Neural cell (in vitro differentiated cells): ENCODE data around the gene FAM168A. TPM values are rescaled to one million over a fixed set of nuclear protein-coding genes. Genes with fewer than 3 reads are reported as not detected.

ENCODE experiments used
- H2AFZ ChIP-seq: fragments of 200-600, 300-800 bp; sonication (generic), shearing (Covaris generic); 2 replicates; pipeline ENCODE4 v1.6.0; 2014; ENCODE audit warnings: low read depth, mild to moderate bottlenecking, antibody characterized with exemption, low read length, moderate library complexity
- H3F3A ChIP-seq: fragments of 200-600 bp; shearing (Covaris generic); 2 replicates; pipeline ENCODE4 v1.6.1; 2016; ENCODE audit warnings: mild to moderate bottlenecking, moderate library complexity, mixed read lengths, antibody characterized with exemption, low read length; ENCODE audit not compliant: insufficient read depth, poor library complexity, severe bottlenecking
- H3K27ac ChIP-seq: fragments of 200-600, 300-800 bp; sonication (generic), shearing (Covaris generic); 2 replicates; pipeline ENCODE4 v1.5.1; 2014; ENCODE audit warnings: mild to moderate bottlenecking, low read length, moderate library complexity
- H3K27me3 ChIP-seq: fragments of 300-800, 200-600 bp; sonication (generic), shearing (Covaris generic); 2 replicates; pipeline ENCODE4 v1.6.0; 2014; ENCODE audit warnings: mild to moderate bottlenecking, low read depth, low read length, moderate library complexity; ENCODE audit not compliant: insufficient read depth
- H3K36me3 ChIP-seq: fragments of 300-800, 200-600 bp; sonication (generic), shearing (Covaris generic); 2 replicates; pipeline ENCODE4 v1.5.1; 2014; ENCODE audit warnings: mild to moderate bottlenecking, antibody characterized with exemption, low read length, moderate library complexity; ENCODE audit not compliant: insufficient read depth
- H3K4me2 ChIP-seq: fragments of 300-800, 200-600 bp; sonication (generic), shearing (Covaris generic); 2 replicates; pipeline ENCODE4 v1.6.0; 2014; ENCODE audit warnings: mild to moderate bottlenecking, low read length
- H3K4me3 ChIP-seq: fragments of 300-800, 200-600 bp; sonication (generic), shearing (Covaris generic); 2 replicates; pipeline ENCODE4 v1.5.1; 2014; ENCODE audit warnings: mild to moderate bottlenecking, low read length, moderate library complexity
- H3K79me2 ChIP-seq: fragments of 200-600 bp; shearing (Covaris generic); replicated peaks from 2 replicates; pipeline ENCODE4 v1.6.0; 2014; ENCODE audit warnings: mild to moderate bottlenecking, low read length, moderate library complexity; ENCODE audit not compliant: insufficient read depth
- H3K9ac ChIP-seq: fragments of 300-800, 200-600 bp; sonication (generic), shearing (Covaris generic); 2 replicates; pipeline ENCODE4 v1.6.1; 2016; ENCODE audit warnings: mild to moderate bottlenecking, low read length, mixed read lengths
- H3K9me2 ChIP-seq: fragments of 200-600 bp; shearing (Covaris generic); 2 replicates; pipeline ENCODE4 v1.6.1; 2016; ENCODE audit warnings: mild to moderate bottlenecking, low read length, mixed read lengths; ENCODE audit not compliant: insufficient read depth
- H3K9me3 ChIP-seq: fragments of 200-600, 300-800 bp; sonication (generic), shearing (Covaris generic); 2 replicates; pipeline ENCODE4 v1.6.1; 2016; ENCODE audit warnings: mild to moderate bottlenecking, mixed run types, low read length, moderate library complexity, mixed read lengths
- H4K20me1 ChIP-seq: fragments of 200-600 bp; shearing (Covaris generic); 2 replicates; pipeline ENCODE4 v1.6.1; 2016; ENCODE audit warnings: mild to moderate bottlenecking, mixed run types; ENCODE audit not compliant: insufficient read depth
- EP300 ChIP-seq: fragments of 450-650 bp; conservative IDR thresholded peaks from 2 replicates; pipeline ENCODE4 v1.6.1; 2014; ENCODE audit warnings: antibody characterized with exemption, mild to moderate bottlenecking, moderate library complexity; ENCODE audit not compliant: poor library complexity, severe bottlenecking
- EZH2 ChIP-seq: fragments of 200-600, 300-800 bp; shearing (Covaris generic), sonication (generic); IDR thresholded peaks from 2 replicates; pipeline ENCODE4 v1.6.1; 2014; ENCODE audit warnings: antibody characterized with exemption, low read length, borderline replicate concordance, mild to moderate bottlenecking; ENCODE audit not compliant: insufficient read depth, poor library complexity, severe bottlenecking
- MXI1 ChIP-seq: fragments of 450-650 bp; conservative IDR thresholded peaks from 2 replicates; pipeline ENCODE4 v1.6.1; 2014; ENCODE audit warnings: antibody characterized with exemption, mild to moderate bottlenecking; ENCODE audit not compliant: poor library complexity, severe bottlenecking
- POLR2AphosphoS5 ChIP-seq: IDR thresholded peaks from 2 replicates; pipeline ENCODE4 v1.6.1; 2012
- RAD21 ChIP-seq: fragments of 450-650 bp; conservative IDR thresholded peaks from 2 replicates; pipeline ENCODE4 v1.6.1; 2014; ENCODE audit warnings: antibody characterized with exemption, mild to moderate bottlenecking, moderate library complexity
- REST ChIP-seq: IDR thresholded peaks from 2 replicates; pipeline ENCODE4 v1.6.1; 2012; ENCODE audit warnings: borderline replicate concordance
- SMC3 ChIP-seq: fragments of 450-650 bp; conservative IDR thresholded peaks from 2 replicates; pipeline ENCODE4 v1.6.1; 2014; ENCODE audit warnings: antibody characterized with exemption, mild to moderate bottlenecking, moderate library complexity; ENCODE audit not compliant: poor library complexity
- TAF1 ChIP-seq: IDR thresholded peaks from 2 replicates; pipeline ENCODE4 v1.6.1; 2012; ENCODE audit warnings: low read depth
- polyA plus RNA-seq: library from polyadenylated mRNA; depleted of rRNA; stranded (reverse); fragments of >200 nt; gene quantifications from 2 replicates; pipeline ENCODE4 v1.2.3, GENCODE V29; 2014
- TF ChIP-seq, protein P1 (sequence below): fragments of 450-650 bp; IDR thresholded peaks from 2 replicates; pipeline ENCODE4 v1.5.1; 2014; ENCODE audit warnings: antibody characterized with exemption, mild to moderate bottlenecking, moderate library complexity; ENCODE audit not compliant: poor library complexity, severe bottlenecking

The FAM168A gene
- polyA plus RNA-seq, 1 donor from 2014 or later = 67.3 TPM

- Histone ChIP-seq H3K79me2 (peaks cover 9% of the 10 kb centered on the region), H3F3A (no peaks in the 10 kb centered on the region), H3K36me3 (no peaks in the 10 kb centered on the region), H3K27ac (no peak overlapping the region), H3K9me2 (no peaks in the 10 kb centered on the region), H3K4me2 (no peak overlapping the region), H3K9ac (no peak overlapping the region), H3K9me3 (no peaks in the 10 kb centered on the region), H4K20me1 (no peaks in the 10 kb centered on the region), H3K4me3 (no peak overlapping the region), H2AFZ (no peak overlapping the region), H3K27me3 (no peaks in the 10 kb centered on the region)
- no peak for TF ChIP-seq EZH2
- TF ChIP-seq POLR2AphosphoS5 = no peak
- TF ChIP-seq RAD21 = no peak
- no peak for TF ChIP-seq REST
- TF ChIP-seq, protein P1, sequence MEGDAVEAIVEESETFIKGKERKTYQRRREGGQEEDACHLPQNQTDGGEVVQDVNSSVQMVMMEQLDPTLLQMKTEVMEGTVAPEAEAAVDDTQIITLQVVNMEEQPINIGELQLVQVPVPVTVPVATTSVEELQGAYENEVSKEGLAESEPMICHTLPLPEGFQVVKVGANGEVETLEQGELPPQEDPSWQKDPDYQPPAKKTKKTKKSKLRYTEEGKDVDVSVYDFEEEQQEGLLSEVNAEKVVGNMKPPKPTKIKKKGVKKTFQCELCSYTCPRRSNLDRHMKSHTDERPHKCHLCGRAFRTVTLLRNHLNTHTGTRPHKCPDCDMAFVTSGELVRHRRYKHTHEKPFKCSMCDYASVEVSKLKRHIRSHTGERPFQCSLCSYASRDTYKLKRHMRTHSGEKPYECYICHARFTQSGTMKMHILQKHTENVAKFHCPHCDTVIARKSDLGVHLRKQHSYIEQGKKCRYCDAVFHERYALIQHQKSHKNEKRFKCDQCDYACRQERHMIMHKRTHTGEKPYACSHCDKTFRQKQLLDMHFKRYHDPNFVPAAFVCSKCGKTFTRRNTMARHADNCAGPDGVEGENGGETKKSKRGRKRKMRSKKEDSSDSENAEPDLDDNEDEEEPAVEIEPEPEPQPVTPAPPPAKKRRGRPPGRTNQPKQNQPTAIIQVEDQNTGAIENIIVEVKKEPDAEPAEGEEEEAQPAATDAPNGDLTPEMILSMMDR = no peak
- TF ChIP-seq TAF1 = no peak
- TF ChIP-seq MXI1 = no peak
- TF ChIP-seq EP300 = no peak
- TF ChIP-seq SMC3 = no peak
Measured at GRCh38 chr11:73498343-73498742, 99.6 kb downstream of the FAM168A start.

DNA sequence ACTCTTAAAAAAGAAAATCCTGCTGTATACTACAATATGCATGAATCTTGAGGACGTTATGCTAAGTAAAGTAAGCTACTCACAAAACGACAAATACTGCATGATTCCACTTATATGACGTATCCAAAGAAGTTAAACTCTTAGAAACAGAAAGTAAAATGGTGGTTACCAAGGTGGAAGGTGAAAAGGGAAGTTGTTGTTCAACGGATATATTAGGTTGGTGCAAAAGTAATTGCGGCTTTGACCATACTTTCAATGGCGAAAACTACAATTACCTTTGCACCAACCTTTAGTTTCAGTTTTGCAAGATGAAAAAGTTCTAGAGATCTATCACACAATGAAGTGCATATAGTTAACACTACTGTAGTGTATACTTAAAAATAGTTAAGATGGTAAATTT lies 101.8 kb downstream of the FAM168A start:
- no peaks in the 10 kb centered on the region for H4K20me1 ChIP-seq
- no peak overlapping the region for H3K9ac ChIP-seq
- no peak overlapping the region for H3K27ac ChIP-seq
- H3K27me3 ChIP-seq = no peaks in the 10 kb centered on the region
- no peaks in the 10 kb centered on the region for H3F3A ChIP-seq
- no peaks in the 10 kb centered on the region for H3K9me2 ChIP-seq
- TF ChIP-seq RAD21 = no peak
- H3K4me3 ChIP-seq = no peak overlapping the region
- H3K36me3 ChIP-seq = peaks cover 5% of the 10 kb centered on the region
- H3K79me2 ChIP-seq = peaks cover 10% of the 10 kb centered on the region
- no peaks in the 10 kb centered on the region for H3K9me3 ChIP-seq
- no peak overlapping the region for H3K4me2 ChIP-seq
- H2AFZ ChIP-seq = no peak overlapping the region

GRCh38 chr11:73495731-73496130 lies 102.2 kb downstream of the FAM168A start:
- H3K36me3 ChIP-seq = peaks cover 5% of the 10 kb centered on the region

More at GRCh38 chr11:73495731-73496130, 102.2 kb downstream of the FAM168A start:
- Histone ChIP-seq H3K9me3 (no peaks in the 10 kb centered on the region), H3K27me3 (no peaks in the 10 kb centered on the region), H3K4me2 (no peak overlapping the region), H3K9ac (no peak overlapping the region), H3F3A (no peaks in the 10 kb centered on the region), H3K4me3 (no peak overlapping the region), H3K27ac (no peak overlapping the region), H2AFZ (no peak overlapping the region), H3K79me2 (peaks cover 15% of the 10 kb centered on the region), H4K20me1 (no peaks in the 10 kb centered on the region), H3K9me2 (no peaks in the 10 kb centered on the region)
- TF ChIP-seq EP300 (no peak), TAF1 (no peak), REST (no peak), POLR2AphosphoS5 (no peak), RAD21 (no peak), MXI1 (no peak), EZH2 (no peak), SMC3 (no peak)
- TF ChIP-seq, protein P1 = no peak
